Measurements from ENCODE around the gene SUCLA2. TPM values are rescaled to one million over a fixed set of nuclear protein-coding genes. Genes with fewer than 3 reads are reported as not detected.

Gene SUCLA2
- total and polyA plus RNA-seq, 2 experiments from 2014 or later, result 56.0 to 84.2 TPM

- Histone ChIP-seq H3K4me3 (no peak overlapping the region), H3K36me3 (ENCODE audit: insufficient read depth) (peaks cover 24% of the 10 kb centered on the region), H3K27ac (ENCODE audit: low read depth) (no peak overlapping the region), H3F3A (replicated peaks; ENCODE audit: low read depth) (no peaks in the 10 kb centered on the region), H3K27me3 (ENCODE audit: insufficient read depth) (no peaks in the 10 kb centered on the region), H3K79me2 (replicated peaks; ENCODE audit: insufficient read depth) (peaks cover 68% of the 10 kb centered on the region), H2AFZ (no peak overlapping the region), H3K4me1 (ENCODE audit: insufficient read depth) (no peaks in the 10 kb centered on the region), H3K4me2 (no peak overlapping the region), H4K20me1 (replicated peaks; ENCODE audit: insufficient read depth) (peaks cover 3% of the 10 kb centered on the region; the same call in 1 of the 2 replicates), H3K9me2 (ENCODE audit: insufficient read depth) (no peaks in the 10 kb centered on the region)
- H3K4me3 Mint-ChIP-seq, result no peak overlapping the region
- H3K27ac Mint-ChIP-seq, result no peak overlapping the region
- no peaks in the 10 kb centered on the region for H3K9me3 Mint-ChIP-seq
- DNase-seq (ENCODE audit: low spot score) (no peak), ATAC-seq (no peak)
- peaks cover 61% of the 10 kb centered on the region for H3K36me3 Mint-ChIP-seq (ENCODE audit: low read depth)
- peaks cover 2% of the 10 kb centered on the region for H3K27me3 Mint-ChIP-seq (ENCODE audit: insufficient read depth, low read depth, poor library complexity)
- TF ChIP-seq NANOG (IDR thresholded peaks at IDR 0.05; ENCODE audit: borderline replicate concordance) (no peak), ZNF331 (CRISPR knock-in tag; IDR thresholded peaks at IDR 0.05; ENCODE audit: low read depth) (no peak), EZH2 (IDR thresholded peaks at IDR 0.05; ENCODE audit: low read depth, unreplicated experiment) (no peak), JUNB (IDR thresholded peaks at IDR 0.05; ENCODE audit: unreplicated experiment) (no peak), EZH2phosphoT487 (IDR thresholded peaks at IDR 0.05; ENCODE audit: unreplicated experiment) (no peak), STAT1 (IDR thresholded peaks at IDR 0.05; ENCODE audit: unreplicated experiment) (no peak), CTCF (conservative IDR thresholded peaks at IDR 0.05; ENCODE audit: low read depth in 2 of 2) (no peak), POLR2AphosphoS5 (IDR thresholded peaks at IDR 0.05; ENCODE audit: low read depth) (no peak), ZNF114 (CRISPR knock-in tag; IDR thresholded peaks at IDR 0.05) (no peak), CREB1 (CRISPR knock-in tag; IDR thresholded peaks at IDR 0.05; ENCODE audit: low read depth) (no peak), ZNF462 (CRISPR knock-in tag; IDR thresholded peaks at IDR 0.05) (no peak)
- TF ChIP-seq, protein P1, sequence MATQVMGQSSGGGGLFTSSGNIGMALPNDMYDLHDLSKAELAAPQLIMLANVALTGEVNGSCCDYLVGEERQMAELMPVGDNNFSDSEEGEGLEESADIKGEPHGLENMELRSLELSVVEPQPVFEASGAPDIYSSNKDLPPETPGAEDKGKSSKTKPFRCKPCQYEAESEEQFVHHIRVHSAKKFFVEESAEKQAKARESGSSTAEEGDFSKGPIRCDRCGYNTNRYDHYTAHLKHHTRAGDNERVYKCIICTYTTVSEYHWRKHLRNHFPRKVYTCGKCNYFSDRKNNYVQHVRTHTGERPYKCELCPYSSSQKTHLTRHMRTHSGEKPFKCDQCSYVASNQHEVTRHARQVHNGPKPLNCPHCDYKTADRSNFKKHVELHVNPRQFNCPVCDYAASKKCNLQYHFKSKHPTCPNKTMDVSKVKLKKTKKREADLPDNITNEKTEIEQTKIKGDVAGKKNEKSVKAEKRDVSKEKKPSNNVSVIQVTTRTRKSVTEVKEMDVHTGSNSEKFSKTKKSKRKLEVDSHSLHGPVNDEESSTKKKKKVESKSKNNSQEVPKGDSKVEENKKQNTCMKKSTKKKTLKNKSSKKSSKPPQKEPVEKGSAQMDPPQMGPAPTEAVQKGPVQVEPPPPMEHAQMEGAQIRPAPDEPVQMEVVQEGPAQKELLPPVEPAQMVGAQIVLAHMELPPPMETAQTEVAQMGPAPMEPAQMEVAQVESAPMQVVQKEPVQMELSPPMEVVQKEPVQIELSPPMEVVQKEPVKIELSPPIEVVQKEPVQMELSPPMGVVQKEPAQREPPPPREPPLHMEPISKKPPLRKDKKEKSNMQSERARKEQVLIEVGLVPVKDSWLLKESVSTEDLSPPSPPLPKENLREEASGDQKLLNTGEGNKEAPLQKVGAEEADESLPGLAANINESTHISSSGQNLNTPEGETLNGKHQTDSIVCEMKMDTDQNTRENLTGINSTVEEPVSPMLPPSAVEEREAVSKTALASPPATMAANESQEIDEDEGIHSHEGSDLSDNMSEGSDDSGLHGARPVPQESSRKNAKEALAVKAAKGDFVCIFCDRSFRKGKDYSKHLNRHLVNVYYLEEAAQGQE (IDR thresholded peaks at IDR 0.05; ENCODE audit: unreplicated experiment), result no peak
- TF ChIP-seq, protein P2, sequence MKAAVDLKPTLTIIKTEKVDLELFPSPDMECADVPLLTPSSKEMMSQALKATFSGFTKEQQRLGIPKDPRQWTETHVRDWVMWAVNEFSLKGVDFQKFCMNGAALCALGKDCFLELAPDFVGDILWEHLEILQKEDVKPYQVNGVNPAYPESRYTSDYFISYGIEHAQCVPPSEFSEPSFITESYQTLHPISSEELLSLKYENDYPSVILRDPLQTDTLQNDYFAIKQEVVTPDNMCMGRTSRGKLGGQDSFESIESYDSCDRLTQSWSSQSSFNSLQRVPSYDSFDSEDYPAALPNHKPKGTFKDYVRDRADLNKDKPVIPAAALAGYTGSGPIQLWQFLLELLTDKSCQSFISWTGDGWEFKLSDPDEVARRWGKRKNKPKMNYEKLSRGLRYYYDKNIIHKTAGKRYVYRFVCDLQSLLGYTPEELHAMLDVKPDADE (IDR thresholded peaks at IDR 0.05), result no peak
- no peaks in the 10 kb centered on the region for H3K4me1 Mint-ChIP-seq
Observed at GRCh38 chr13:47990427-47990826, 10.6 kb downstream of the SUCLA2 start.

All from GM23338 (cell line).